Germinal center (tissue), 1 donor: ENCODE data around the gene GRIK4.
A peak's percentile ranks its signal among the peaks of the same experiment; 100 is the strongest.

Experiments used
- DNase-seq: peaks from one replicate; pipeline ENCODE4 v3.0.0; 2012; ENCODE audit warnings: mixed read lengths, low spot score

Gene GRIK4

DNA sequence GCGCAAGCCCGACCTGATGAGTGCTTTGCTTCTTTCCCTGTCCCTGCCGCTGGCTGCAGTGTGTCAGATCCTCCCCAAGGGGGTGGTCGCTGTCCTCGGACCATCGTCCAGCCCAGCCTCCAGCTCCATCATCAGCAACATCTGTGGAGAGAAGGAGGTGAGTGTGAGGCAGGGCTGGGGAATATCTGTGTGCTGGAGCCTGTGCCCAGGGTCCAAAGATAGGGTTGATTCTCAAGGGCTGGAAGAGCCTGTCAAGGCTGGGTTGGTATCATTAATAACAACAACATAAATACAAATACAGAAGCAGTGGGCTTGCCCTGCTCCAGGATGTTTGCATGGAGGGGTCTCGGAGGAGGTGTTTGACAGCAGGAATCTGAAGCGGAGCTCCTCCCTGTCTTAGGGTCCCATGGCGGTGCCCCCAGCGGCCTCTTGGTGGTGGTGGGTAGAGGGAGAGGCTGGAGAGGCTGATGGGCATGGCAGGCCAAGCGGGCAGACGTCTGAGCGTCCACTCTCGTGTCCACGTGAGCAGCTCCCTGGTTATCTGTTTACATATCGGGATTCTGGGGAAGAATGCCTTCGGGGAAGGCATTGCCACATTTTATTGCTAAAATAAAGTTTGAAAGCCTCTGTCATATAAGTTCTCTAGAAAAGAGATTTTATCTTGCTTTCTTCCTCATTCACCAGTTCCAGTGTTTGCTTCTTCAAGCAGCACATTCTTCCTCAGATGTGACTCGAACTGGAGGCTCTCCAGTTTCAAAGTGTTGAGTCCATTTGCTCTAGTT lies 304.0 kb downstream of the GRIK4 start:
- no peak for DNase-seq

DNA sequence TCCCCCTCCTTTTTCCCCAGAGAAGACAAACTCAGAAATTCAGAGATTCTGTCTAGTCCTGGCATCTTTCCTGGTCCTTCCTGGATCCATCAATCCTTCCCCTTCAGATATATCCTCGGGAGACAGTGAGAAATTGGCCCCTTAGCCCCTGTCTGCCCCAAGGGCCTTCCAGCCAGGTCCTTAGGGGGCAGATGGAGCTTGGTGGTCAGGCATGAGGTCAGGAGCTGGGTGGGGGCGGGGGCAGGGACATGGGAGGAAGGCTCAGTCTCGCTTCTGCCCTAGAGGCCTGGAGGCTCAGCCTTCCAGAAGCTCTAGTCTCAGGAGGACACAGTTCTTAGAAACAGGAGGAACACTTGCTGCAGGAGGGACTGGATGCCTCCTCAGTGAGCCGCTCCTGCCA lies 304.6 kb downstream of the GRIK4 start:
- DNase-seq: no peak

DNA sequence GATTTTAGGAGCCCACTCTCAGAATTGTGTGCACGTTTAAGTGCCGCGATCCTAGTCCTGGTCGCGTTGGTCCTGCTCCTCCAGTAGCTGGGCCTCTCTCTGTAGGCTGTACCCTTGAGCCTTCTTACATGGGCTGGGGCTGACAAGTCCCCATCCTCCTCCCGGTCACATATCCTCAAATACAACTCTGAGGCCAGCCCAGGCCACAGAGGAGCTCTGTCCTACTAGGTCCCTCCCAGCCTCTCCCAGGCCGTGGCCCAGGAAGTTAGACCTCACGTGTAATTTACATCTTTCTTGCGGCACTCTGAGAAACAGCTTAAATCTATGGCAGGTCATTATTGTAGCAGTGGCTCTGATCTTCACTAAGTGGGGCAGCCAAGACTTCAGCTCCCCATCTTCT lies 305.2 kb downstream of the GRIK4 start:
- no peak for DNase-seq

DNA sequence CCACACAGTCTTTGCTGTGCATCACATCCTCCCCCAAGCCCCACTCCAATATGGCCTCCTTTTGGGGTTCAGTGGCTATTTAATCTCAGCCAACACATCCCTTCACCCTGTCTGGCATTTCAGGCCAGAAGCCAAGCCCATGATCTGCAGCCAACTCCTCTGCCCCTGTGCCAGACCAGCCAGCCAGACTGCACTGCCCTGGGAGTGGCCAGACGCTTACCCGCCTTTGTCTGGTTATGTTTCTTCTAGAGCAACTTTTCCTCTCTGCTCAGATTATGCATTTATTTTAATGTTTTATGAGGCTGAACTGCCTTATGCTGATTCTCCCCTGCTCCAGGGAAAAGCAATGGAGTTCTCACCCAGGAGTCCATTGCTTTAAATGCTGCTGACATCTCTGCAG lies 305.6 kb downstream of the GRIK4 start:
- DNase-seq: no peak

DNA sequence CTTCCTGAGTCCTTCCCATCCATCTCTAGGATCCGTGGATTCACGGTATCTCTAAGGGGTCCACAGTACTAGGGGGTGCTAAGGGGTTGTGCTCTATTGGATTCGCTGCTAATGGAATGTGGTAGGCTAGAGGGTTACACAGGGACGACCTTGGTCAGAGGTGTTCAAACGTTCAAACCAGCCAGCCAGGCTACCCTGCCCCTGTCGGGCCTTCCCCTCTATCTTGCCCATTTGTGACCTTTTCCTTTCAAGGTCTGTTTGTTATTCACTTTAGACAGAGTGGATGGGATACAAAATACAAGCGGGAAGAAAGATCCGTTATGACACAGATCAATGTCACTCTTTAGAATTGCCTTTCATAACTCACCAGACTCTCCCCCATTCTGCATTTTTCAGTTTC lies 306.5 kb downstream of the GRIK4 start:
- no peak for DNase-seq

DNA sequence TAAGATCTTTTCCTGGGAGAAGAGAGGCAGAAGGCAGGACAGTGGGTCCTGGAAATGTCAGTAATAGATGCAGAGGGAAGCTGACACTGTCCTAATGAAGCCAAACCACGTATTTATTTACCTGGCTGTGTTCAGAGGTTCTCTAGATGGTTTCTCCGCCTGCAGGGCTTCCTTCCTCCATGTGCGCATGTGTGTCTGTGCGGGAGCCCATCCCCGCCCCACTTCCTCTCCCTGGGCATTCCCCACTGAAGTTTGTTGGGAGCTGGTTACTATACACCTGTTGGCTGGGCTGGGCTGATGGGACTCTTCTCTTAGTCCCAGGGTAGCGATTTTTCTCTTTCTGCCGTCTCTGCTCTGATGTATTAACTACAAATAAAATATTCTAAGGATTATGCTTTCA lies 307.5 kb downstream of the GRIK4 start:
- DNase-seq: no peak

DNA sequence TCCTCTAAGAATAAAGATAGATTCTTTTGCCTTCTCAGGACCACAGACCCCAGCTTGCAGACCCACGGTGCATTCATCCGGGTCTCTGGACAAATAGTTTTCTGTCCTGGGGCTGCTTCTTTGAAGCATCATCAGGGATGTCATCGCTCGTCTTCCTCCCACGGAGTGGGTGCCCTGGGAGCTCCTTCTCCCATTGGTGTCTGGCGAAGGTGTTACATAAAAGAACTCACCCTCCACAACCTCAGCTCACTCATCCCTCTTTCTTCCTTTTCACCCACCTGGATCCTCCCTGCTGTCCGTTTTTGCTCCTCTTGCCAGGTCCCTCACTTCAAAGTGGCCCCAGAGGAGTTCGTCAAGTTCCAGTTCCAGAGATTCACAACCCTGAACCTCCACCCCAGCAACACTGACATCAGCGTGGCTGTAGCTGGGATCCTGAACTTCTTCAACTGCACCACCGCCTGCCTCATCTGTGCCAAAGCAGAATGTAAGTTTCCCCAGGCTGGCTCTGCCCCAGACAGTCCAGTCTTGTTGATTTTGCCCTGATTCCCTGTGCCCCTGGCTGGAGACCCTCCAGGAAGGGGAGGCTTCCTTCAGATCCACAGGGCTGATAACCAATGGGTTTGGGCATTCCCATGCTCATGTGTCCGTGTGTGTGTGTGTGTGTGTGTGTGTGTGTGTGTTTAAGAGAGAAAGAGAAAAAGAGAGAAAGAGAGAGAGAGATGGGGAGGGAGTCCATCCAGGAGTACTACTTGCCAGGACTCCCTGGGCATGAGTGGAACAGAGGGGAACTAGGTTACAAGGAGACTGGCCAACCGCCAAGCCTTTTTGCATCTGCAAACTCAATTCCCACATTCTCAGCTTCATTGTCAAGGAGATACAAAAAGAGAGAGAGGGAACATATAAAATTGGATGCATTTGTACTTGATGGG lies 308.2 kb downstream of the GRIK4 start:
- DNase-seq: no peak

DNA sequence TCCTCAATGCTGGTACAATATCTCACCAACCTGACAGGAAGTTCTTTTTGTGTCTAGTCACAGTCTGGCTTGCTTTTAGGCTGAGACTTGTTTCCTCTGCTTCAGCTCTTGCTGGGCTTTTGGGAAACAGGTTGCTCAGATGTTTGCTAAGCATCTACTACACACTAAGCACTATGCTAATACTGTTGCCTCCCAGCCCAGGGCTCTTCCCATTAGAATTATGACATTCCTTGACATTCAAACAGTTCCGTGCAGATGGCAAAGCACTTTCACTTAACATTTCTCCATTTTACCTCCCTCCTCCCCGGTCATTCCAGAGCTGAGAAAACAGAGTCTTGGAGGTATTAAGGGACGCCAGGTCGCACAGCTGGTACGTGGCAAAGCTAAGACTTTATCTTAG lies 311.6 kb downstream of the GRIK4 start:
- no peak for DNase-seq

DNA sequence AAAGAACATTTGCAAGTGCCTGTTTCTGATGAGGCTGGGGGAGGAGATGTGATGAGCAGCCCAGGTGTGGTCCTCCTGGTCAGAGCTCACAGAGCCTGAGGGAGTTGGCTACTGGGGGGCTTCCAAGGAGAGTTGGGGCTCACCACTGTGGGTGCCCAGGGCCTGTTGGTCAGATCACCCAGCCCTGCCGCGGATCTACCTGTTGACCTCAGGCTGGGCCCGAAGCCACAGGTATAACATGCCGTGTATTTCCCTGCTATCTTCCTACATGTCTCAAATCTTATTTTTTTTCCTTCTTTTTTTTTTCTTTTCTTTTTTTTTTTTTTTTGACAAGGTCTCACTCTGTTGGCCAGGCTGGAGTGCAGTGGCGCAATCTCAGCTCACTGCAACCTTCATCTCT lies 312.7 kb downstream of the GRIK4 start:
- DNase-seq: no peak

DNA sequence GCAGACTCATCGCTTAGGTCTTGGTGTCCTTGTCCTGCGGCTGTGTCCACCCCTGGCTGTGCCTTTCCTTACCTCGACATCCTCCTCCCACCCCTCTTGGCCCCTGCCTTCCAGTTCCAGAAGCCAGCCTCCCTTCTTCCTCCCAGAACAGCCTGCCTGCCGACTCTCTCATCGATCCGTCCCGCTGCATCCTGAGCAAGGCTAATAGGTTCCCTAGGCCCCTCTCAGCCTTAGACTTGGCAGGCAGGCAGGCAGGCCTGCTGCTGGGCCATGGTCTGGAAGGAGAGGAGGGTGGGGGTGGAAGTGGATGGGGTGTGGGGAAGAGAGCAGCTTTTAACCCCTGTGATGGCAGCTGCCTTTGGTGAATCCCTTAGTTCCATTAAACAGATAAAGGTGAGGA lies 315.6 kb downstream of the GRIK4 start:
- DNase-seq: no peak

DNA sequence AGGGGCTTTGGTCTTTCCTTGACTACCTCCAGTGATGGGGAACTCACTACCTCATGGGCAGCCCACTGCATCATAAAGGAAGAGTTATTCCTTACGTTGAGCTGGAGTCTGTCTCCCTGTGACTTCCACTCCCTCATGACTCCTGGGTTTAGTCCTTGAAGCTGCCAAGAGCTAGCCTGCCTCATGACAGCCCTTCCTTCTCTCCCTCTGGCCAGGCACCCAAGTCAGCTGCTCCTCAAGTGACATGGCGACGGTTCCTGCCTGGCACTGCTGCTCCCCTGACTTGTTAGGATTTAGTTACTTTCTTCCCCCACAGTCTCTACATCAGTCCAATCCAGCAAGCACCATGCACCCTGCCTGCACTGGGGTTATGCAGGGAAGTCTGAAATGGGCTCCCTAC lies 316.3 kb downstream of the GRIK4 start:
- no peak for DNase-seq

DNA sequence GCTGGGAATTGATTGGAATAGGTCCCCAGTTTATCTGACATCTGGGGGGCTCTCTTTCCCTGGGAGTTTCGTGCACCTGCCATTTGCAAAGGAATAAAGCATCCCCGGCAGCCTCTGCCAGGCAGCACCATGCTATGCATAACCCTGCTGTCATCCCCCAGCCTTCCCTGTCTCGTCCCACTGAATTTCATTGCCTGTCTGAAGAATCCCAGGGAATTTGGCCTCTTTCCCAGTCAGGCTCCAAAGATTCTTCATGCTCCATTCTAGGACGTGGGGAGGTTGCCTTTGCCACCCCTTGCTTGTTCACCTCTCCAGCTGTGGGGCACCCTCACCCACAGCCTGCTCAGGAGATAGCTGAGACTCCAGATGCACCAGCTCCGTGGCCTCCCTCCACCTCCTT lies 317.3 kb downstream of the GRIK4 start:
- DNase-seq: no peak

DNA sequence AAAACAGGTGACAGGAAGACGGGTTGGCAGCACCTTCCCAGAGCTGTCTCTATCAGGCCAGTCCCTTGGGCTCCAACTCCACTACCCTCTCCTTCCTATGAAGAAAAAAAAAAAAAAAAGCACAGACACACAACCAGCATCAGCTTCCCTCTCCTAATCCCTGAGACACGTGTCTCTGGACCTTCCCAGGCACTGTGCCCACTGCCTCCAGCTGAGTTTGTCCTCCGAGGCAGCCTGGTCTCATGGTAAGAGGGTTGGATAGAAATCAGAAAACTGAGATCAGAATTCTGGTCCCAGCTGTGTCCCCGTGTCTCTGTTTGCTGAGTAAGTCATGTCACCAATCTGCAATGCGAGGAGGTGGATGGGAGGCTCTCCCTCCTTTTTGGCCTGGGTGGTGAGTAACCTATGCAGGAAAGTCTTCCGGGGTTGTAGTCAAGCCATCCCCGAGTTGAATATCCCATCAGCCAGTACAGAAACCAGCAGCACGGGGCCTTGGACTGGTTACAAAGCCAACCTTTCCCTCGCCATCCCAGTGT lies 318.6 kb downstream of the GRIK4 start:
- no peak for DNase-seq

DNA sequence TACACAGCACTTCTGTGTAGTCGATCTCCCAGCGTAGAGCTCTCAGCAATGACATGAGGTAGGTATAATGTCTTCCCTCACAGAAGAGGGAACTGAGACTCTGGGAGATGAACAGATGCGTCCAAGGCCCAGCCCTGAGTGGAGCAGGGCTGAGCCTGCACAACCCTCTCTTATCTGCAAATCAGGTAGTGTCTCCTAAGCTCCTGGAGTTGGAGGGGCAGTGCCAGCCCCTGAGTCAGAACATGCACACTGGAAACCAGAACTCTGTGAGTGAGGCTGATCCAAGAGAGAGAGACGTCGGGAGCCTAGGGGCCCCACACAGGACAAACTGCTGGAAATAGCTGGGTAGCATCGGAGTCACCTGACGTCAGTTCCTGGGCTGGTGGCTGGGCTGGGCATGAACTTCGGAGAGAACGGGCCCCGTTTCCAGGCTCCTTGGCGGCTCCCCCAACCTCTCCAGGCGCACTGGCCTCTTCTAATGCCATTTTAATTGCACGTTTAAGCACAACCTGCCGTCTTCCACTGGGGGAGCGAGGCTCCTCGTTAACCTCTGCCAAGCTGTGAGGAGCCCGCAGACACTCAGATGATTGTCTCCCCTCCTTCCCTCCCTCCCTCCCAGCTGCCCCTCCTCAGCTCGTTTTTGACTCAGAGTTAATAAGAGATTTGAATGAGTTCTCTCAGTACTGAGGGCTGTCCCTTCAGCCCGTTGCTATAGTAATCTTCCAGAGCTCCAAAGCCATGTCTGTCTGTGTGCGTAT lies 321.1 kb downstream of the GRIK4 start:
- DNase-seq: no peak

DNA sequence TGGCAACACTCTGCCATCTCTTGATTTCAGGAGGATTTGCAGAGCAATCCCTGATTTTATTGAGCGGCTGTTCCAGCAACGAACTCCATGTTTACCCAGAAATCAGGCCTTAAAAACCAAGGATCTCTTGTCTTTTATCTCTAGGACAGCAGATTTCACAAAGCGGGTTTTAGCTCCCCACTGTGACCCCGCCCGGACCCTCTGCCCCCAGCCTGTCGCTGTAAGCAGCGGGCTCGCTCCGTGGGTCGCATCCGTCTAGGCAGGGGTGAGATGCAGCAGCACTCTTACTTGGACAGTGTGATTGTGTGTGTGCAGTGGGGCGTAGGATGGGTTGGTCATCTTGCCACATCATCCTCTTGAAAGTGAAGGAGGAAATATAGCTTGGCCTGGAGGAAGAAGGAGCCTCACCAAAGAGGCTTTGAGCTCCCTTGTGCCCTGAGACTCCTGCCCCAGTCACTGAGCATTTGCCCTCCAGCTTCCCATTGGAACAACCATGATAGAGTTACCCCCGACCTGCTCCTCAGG lies 323.2 kb downstream of the GRIK4 start:
- DNase-seq: no peak

DNA sequence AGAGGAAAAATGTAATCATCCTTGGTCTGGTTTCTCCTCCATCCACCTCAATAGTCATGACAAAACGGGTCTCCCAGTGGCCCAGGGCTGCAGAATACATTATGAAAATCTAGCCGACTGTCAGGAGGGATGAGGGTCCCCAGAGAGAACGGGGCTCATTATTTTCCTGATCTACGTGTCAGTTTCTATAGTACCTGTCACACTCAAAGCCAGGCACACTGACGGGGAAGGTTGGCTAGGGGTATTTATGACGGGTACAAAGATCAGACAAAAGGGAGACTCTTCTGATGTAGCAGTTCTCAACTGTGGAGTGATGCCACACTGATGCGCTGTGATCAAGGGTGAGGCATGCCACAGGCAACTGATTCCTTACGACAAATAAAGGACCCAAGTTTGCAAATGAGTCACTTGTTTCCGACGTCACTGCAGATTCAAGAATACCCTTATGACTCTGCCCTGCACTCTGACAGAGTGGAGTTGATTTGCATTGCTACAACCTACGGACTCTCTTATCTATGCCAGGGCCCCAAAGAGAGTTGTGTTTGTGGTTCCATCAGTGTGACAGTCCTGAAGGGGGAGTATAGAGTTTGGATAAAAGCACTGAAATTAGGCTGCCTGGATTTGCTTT lies 324.2 kb downstream of the GRIK4 start:
- peak; percentile 26 for DNase-seq

DNA sequence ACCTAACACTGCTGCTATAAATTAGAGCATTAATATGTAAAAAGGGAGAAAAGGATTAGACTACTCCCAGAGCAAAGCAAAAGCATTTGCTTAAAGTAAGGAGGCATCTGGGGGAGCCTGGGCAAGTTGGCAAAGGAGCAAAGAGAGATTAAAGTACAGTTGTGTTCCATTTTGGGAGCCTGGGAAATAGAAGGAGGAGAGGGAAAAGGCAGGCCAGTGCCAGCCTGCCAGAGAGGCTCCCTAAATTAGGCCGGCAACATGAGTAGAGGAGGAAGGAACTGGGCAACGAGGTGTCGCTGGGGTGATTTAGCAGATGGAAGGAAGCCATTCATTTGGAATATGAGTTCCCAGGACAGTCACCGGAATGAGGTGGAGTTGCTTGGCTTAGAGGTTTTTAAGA lies 326.1 kb downstream of the GRIK4 start:
- no peak for DNase-seq

DNA sequence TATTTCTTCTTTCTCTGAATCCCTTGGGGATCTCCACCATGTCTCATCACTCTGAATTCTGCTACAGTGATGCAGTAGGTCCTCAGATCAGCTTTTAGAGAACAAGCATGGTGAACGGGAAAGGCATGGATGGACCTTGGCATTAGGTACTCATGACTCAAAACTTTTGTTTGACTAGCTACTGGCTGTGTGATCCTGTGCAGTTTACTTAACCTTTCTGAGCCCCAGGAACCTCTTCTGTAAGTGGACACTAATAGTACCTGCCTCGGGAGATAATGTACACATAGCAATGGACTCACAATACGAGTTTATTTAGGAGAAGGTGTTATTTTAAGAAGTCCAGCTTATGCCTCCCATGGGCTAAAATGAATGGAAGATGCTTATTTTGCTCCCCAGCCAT lies 327.7 kb downstream of the GRIK4 start:
- no peak for DNase-seq

DNA sequence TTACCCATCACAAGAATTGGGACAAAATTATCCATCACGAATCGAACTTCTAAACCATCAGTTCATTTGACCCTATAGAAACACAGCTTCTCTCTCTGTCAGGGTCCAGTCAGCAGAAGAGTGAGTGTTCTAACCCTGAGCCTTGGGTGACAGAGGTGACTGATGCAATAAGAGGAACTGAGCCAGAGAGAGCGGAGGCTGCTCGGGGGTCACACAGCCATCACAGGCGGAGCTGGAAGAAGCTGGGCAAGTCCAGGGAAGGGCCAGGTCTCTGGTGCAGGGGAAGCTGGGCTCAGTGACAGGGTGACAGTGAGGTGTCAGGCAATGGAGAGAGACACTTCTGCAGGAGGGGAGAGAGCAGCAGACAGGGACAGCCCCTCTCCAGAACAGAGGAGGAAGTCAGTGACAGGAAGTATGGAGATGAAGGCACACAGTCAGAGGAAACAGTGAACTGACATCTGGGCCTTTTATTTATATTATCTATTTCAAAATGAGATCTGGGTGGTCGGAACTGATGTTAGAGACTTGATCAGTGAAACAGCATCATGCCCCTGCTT lies 328.4 kb downstream of the GRIK4 start:
- no peak for DNase-seq

DNA sequence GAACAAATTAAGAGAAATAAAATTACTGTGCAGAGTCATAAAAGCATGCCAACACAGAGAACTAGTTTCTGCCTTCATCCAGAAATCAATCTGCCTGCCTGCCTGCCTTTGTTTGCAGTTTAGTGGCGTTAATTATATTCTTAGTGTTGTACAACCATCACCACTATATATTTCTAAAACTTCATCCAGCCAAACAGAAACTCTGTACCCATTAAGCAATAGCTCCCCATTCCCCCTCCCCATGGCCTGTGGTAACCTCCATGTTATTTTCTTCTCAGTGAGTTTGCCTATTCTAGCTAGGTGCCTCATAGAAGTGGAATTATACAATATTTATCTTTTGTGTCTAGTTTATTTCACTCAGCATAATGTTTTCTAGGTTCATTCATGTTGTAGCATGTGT lies 329.1 kb downstream of the GRIK4 start:
- DNase-seq: no peak

DNA sequence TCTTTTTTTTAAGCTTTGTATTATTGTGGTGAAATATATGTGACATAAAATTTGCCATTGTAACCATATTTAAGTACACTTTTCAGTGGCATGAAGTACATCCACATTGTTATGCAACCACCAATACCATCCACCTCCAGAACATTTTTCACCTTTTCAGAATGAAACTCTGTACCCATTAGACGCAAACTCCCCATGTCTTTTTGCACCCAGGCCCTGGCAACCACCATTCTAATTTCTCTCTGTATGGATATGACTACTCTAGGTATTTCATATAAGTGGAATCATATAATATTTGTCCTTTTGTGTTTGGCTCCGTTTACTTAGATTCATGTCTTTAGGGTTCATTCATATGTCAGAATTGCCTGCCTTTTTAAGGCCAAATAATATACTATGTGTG lies 329.5 kb downstream of the GRIK4 start:
- no peak for DNase-seq
